Measurements from ENCODE around the gene EFCAB14.
"Not testable (repeated sequence)": the region's sequence is repeated elsewhere in the genome, so short reads cannot be mapped to it uniquely, and the experiment has no call there.

The EFCAB14 gene

GRCh38 chr1:46686255-46686654 is 32.7 kb downstream of the EFCAB14 start:
- no peak for DNase-seq (ENCODE audit: low spot score)

- no peak for DNase-seq (ENCODE audit: low spot score)
These were observed 34.2 kb downstream of the EFCAB14 start for GRCh38 chr1:46684670-46685069.

GRCh38 chr1:46682064-46682463 is 36.9 kb downstream of the EFCAB14 start:
- DNase-seq (ENCODE audit: low spot score) = no peak

- DNase-seq (ENCODE audit: low spot score) = no peak
These were observed 37.4 kb downstream of the EFCAB14 start for GRCh38 chr1:46681333-46682034.

- no peak for DNase-seq (ENCODE audit: low spot score)
These were observed 38.9 kb downstream of the EFCAB14 start for GRCh38 chr1:46679789-46680573.

- DNase-seq (ENCODE audit: low spot score) = no peak
These were observed 41.6 kb downstream of the EFCAB14 start for GRCh38 chr1:46677339-46677738.

- DNase-seq (ENCODE audit: low spot score) = no peak
These were observed 42.4 kb downstream of the EFCAB14 start for GRCh38 chr1:46676531-46676930.

- DNase-seq (ENCODE audit: low spot score) = no peak
These were observed 43.2 kb downstream of the EFCAB14 start for GRCh38 chr1:46675549-46676314.

GRCh38 chr1:46673749-46674182 is 45.1 kb downstream of the EFCAB14 start:
- DNase-seq (ENCODE audit: low spot score) = no peak

- DNase-seq (ENCODE audit: low spot score) = no peak
These were observed 46.2 kb downstream of the EFCAB14 start for GRCh38 chr1:46672696-46673095.

- DNase-seq (ENCODE audit: low spot score) = no peak
These were observed 47.4 kb downstream of the EFCAB14 start, which contains the start of gene TEX38 for GRCh38 chr1:46671554-46671953. Gene TEX38, plus strand, starts transcription at chr1:46671854. Its CDS starts 81 bp downstream, at chr1:46671935.

- DNase-seq (ENCODE audit: low spot score) = no peak
These were observed 48.8 kb downstream of the EFCAB14 start for GRCh38 chr1:46670134-46670533.

GRCh38 chr1:46667782-46668760 is 50.8 kb downstream of the EFCAB14 start, which contains the start of gene ATPAF1:
Gene ATPAF1, minus strand, starts transcription at chr1:46668364. Its CDS starts 42 bp downstream, at chr1:46668322.
- DNase-seq (ENCODE audit: low spot score) = peak; percentile 76

GRCh38 chr1:46665983-46666382 is 52.9 kb downstream of the EFCAB14 start:
- no peak for DNase-seq (ENCODE audit: low spot score)

GRCh38 chr1:46662919-46663318 is 56.0 kb downstream of the EFCAB14 start:
- DNase-seq (ENCODE audit: low spot score) = not testable (repeated sequence)

- DNase-seq (ENCODE audit: low spot score) = not testable (repeated sequence)
These were observed 58.8 kb downstream of the EFCAB14 start for GRCh38 chr1:46660116-46660515.

- DNase-seq (ENCODE audit: low spot score) = no peak
These were observed 59.5 kb downstream of the EFCAB14 start for GRCh38 chr1:46659307-46659870.

- no peak for DNase-seq (ENCODE audit: low spot score)
These were observed 61.1 kb downstream of the EFCAB14 start for GRCh38 chr1:46657775-46658174.

- peak; percentile 34 for DNase-seq (ENCODE audit: low spot score)
These were observed 62.3 kb downstream of the EFCAB14 start for GRCh38 chr1:46656643-46657042.

- no peak for DNase-seq (ENCODE audit: low spot score)
These were observed 63.1 kb downstream of the EFCAB14 start for GRCh38 chr1:46655848-46656247.

GRCh38 chr1:46654698-46655097 is 64.2 kb downstream of the EFCAB14 start:
- DNase-seq (ENCODE audit: low spot score) = not testable (repeated sequence)

Data from putamen (tissue), 1 donor.